ENCODE measurements around the gene AMHR2. TPM values are rescaled to one million over a fixed set of nuclear protein-coding genes. Genes with fewer than 3 reads are reported as not detected.

Gene AMHR2
- 10.1 and 25.6 TPM in 2 replicates for total RNA-seq (2011; cell fraction: chromatin; rRNA removed; ENCODE audit: low replicate concordance)
- total RNA-seq (2011; cell fraction: nucleolus; rRNA removed): 14.0 and 16.2 TPM in 2 replicates
- 15.8 and 19.8 TPM in 2 replicates for total RNA-seq (2011; cell fraction: nucleoplasm; rRNA removed)
- total RNA-seq (2014; rRNA removed) (10.3 and 20.9 TPM in 2 replicates), total RNA-seq (2014; rRNA removed; fragmentation: Illumina TruSeq; extraction: Trizol) (6.0 and 8.9 TPM in 2 replicates), total RNA-seq (2015; rRNA removed; fragmentation: Illumina TruSeq; extraction: Trizol) (49.7 and 51.2 TPM in 2 replicates), total RNA-seq (2021) (13.5 and 15.0 TPM in 2 replicates), polyA plus RNA-seq (2011; rRNA removed) (12.9 and 19.8 TPM in 2 replicates), polyA plus RNA-seq (2014; fragmentation: Illumina TruSeq; extraction: Trizol) (26.5 and 28.0 TPM in 2 replicates), polyA plus RNA-seq (2014; fragmentation: Nextera tagmentation; extraction: Ambion mirVana) (10 to 100 TPM; 19.8 to 21.0 TPM), polyA plus RNA-seq (2014; rRNA removed) (19.3 and 22.7 TPM in 2 replicates), polyA minus RNA-seq (2011; rRNA and poly(A)+ RNA removed) (6.9 and 11.6 TPM in 2 replicates), Bru-seq, nascent RNA (percentile 56 among the genes with signal in this experiment), BruChase-seq, experiment 1, labeled RNA remaining after a 2-hour chase (percentile 59 among the genes with signal in this experiment), BruChase-seq, experiment 2, labeled RNA remaining after a 6-hour chase (percentile 61 among the genes with signal in this experiment)
- 26.4 and 42.1 TPM in 2 replicates for polyA plus RNA-seq (2011; cell fraction: cytosol; rRNA removed)
- 33.0 and 40.1 TPM in 2 replicates for polyA plus RNA-seq (2011; cell fraction: nucleus; rRNA removed)
- polyA plus RNA-seq (2012): 91.6 and 130 TPM in 2 replicates
- polyA minus RNA-seq (2011; cell fraction: cytosol; rRNA and poly(A)+ RNA removed): 9.4 and 12.4 TPM in 2 replicates
- 4.6 and 7.1 TPM in 2 replicates for polyA minus RNA-seq (2011; cell fraction: nucleus; rRNA and poly(A)+ RNA removed)
- long read RNA-seq, experiment 1, partial matches to known transcripts: 3 of 4 reads
- long read RNA-seq, experiment 1, other reads (novel, unspliced or antisense): 1 of 4 reads
- long read RNA-seq, experiment 2, partial matches to known transcripts: 5 of 29 reads
- long read RNA-seq, experiment 2, other reads (novel, unspliced or antisense): 24 of 29 reads
- long read RNA-seq, experiment 3, partial matches to known transcripts: 1 of 4 reads
- long read RNA-seq, experiment 3, other reads (novel, unspliced or antisense): 3 of 4 reads

GRCh38 chr12:53423597-53423996, at the start of gene AMHR2:
Gene AMHR2, plus strand, starts transcription at chr12:53423855. Its CDS starts 80 bp downstream, at chr12:53423935.
- H3K79me2 ChIP-seq (ENCODE audit: control insufficient read depth, insufficient read depth, low read length): peaks cover 19% of the 10 kb centered on the region
- H3K9me1 ChIP-seq (ENCODE audit: control insufficient read depth, insufficient read depth, low read length): no peaks in the 10 kb centered on the region
- H3K4me2 ChIP-seq (ENCODE audit: insufficient read depth, low read length): peak within 1 kb of the TSS; percentile 89
- no peaks in the 10 kb centered on the region for H3K9me3 ChIP-seq (replicated peaks; ENCODE audit: control insufficient read depth, insufficient read depth, low read depth, low read length)
- no peaks in the 10 kb centered on the region for H4K20me1 ChIP-seq (replicated peaks; ENCODE audit: control insufficient read depth, insufficient read depth, low read length)
- no peak for FAIRE-seq
- in situ Hi-C loops (cut with MboI) (loop anchor here (5.0 kb wide), 1 partner anchor 66 kb away; no protein-coding TSS in a partner anchor), intact Hi-C loops (cut with micrococcal nuclease) (loop anchor here (5.0 to 10.0 kb wide), 2 partner anchors 84 to 99 kb away; partner anchors contain the start of genes AAAS and NPFF)
- TF ChIP-seq ZNF740 (CRISPR knock-in tag; IDR thresholded peaks at IDR 0.05): no peak
- 0 out of 4 replicates have a peak, but pooled peaks of 1 of the 2 experiments have one; percentile 3 for TF ChIP-seq ZNF740 (tag; IDR thresholded peaks at IDR 0.05)
- TF ChIP-seq EGR1 (conservative IDR thresholded peaks at IDR 0.05): peak; percentile 35; the same call in 1 of the 2 replicates
- TF ChIP-seq ZNF584 (CRISPR knock-in tag; IDR thresholded peaks at IDR 0.05; ENCODE audit: low read depth): no peak
- TF ChIP-seq BCLAF1 (IDR thresholded peaks at IDR 0.05; ENCODE audit: borderline replicate concordance in 1 of 2, control insufficient read depth in 1 of 2, low read depth in 2 of 2, low read length in 1 of 2): no peak
- peak; percentile 25; the same call in 1 of the 2 replicates for TF ChIP-seq ESRRA (IDR thresholded peaks at IDR 0.05; ENCODE audit: borderline replicate concordance, low read depth)
- POLR2A ChIA-PET: interaction anchor here (1.9 to 3.1 kb wide), 2 partner anchors 18 to 71 kb away, joined by 9 to 10 read pairs; partner anchors contain the start of gene PRR13
- BruUV-seq (replicated peaks): no TSS peak
- H3K27ac ChIP-seq (ENCODE audit: extremely low read depth, low read depth, low read length): peak within 1 kb of the TSS; percentile 63; the same call in 1 of the 3 replicates
- peak within 1 kb of the TSS; percentile 65 to 98; a peak in 3 of 4 replicates for H3K9ac ChIP-seq (ENCODE audit: insufficient read depth in 1 of 2, low read depth in 2 of 2, low read length in 2 of 2)
- H2AFZ ChIP-seq (ENCODE audit: low read depth, low read length): peak within 1 kb of the TSS; percentile 77
- 83% methylated on average over 1 of the region's 1 CpG for WGBS (ENCODE audit: insufficient coverage, low coverage, missing lambda C conversion rate)
- H3K36me3 ChIP-seq (ENCODE audit: control insufficient read depth, insufficient read depth, low read length): peaks cover 10% of the 10 kb centered on the region; the same call in 2 of the 3 replicates
- CTCF ChIA-PET (ENCODE audit: low intra/inter-chr PET ratio): interaction anchor here (0.6 to 0.7 kb wide), 2 partner anchors 71 to 96 kb away, joined by 3 to 5 read pairs; no protein-coding TSS in a partner anchor
- peak within 1 kb of the TSS; percentile 36; the same call in 1 of the 2 replicates for H3K4me3 ChIP-seq
- DNase-seq (ENCODE audit: extremely low read depth in 1 of 4, low spot score in 3 of 4): peak in 3 of 4 experiments; percentile 24 to 44 (median 43)
- H3K27me3 ChIP-seq (ENCODE audit: control insufficient read depth in 2 of 2, insufficient read depth in 2 of 2, low read length in 2 of 2): no peaks in the 10 kb centered on the region
- H3K4me1 ChIP-seq (replicated peaks in 1 of 2; ENCODE audit: control insufficient read depth in 2 of 2, insufficient read depth in 2 of 2, low read length in 2 of 2): peaks cover 43 to 44% of the 10 kb centered on the region in 2 experiments
- no peak for ATAC-seq

Data from K562 (cell line).